ENCODE measurements around the gene HPSE2.

- no peak for TF ChIP-seq CTCF (IDR thresholded peaks at IDR 0.05)
- TF ChIP-seq EZH2 (IDR thresholded peaks at IDR 0.05; ENCODE audit: borderline replicate concordance, insufficient read depth, low read depth, low read length, poor library complexity, severe bottlenecking): no peak
Measured at GRCh38 chr10:98967601-98968000, 268.1 kb downstream of the HPSE2 start.
